ENCODE results near the gene PRPF31. TPM values are rescaled to one million over a fixed set of nuclear protein-coding genes. Genes with fewer than 3 reads are reported as not detected.

The PRPF31 gene
- total and polyA plus RNA-seq, 9 donors, result 30.0 to 62.2 (median 51.1) TPM

GRCh38 chr19:54178581-54179261 lies 63.2 kb downstream of the PRPF31 start:
- intact Hi-C loops (cut with DNase I), result loop anchor here in 1 of 4 donors (10.0 kb wide), 1 partner anchor 56 kb away; no protein-coding TSS in a partner anchor
- Histone ChIP-seq H3K4me1 (ENCODE audit: insufficient read depth) (no peaks in the 10 kb centered on the region), H3K36me3 (no peaks in the 10 kb centered on the region), H3K27ac (no peak overlapping the region), H3K9me3 (no peaks in the 10 kb centered on the region), H3K27me3 (no peaks in the 10 kb centered on the region), H3K4me3 (no peak overlapping the region)
- DNase-seq, result no peak
- 73 to 82% (median 73%) methylated on average over 23 of the region's 23 CpGs for WGBS, 3 donors
- TF ChIP-seq CTCF (IDR thresholded peaks at IDR 0.05), result no peak

GRCh38 chr19:54179262-54179852 lies 63.8 kb downstream of the PRPF31 start:
- Histone ChIP-seq H3K27ac (no peak overlapping the region), H3K27me3 (no peaks in the 10 kb centered on the region), H3K4me1 (ENCODE audit: insufficient read depth) (no peaks in the 10 kb centered on the region), H3K4me3 (no peak overlapping the region), H3K36me3 (no peaks in the 10 kb centered on the region), H3K9me3 (no peaks in the 10 kb centered on the region)
- 82 to 92% (median 86%) methylated on average over 10 of the region's 10 CpGs for WGBS, 3 donors
- TF ChIP-seq POLR2A (IDR thresholded peaks at IDR 0.05), result no peak
- no peak for TF ChIP-seq EP300 (IDR thresholded peaks at IDR 0.05)
- no peak for TF ChIP-seq CTCF (IDR thresholded peaks at IDR 0.05)
- intact Hi-C loops (cut with DNase I), result loop anchor here in 1 of 4 donors (10.0 kb wide), 1 partner anchor 55 kb away; no protein-coding TSS in a partner anchor
- DNase-seq, result no peak

- no peak overlapping the region for H3K4me3 ChIP-seq
- H3K27me3 ChIP-seq, result no peaks in the 10 kb centered on the region
- no peaks in the 10 kb centered on the region for H3K9me3 ChIP-seq
- H3K36me3 ChIP-seq, result no peaks in the 10 kb centered on the region
- no peak for DNase-seq
- H3K4me1 ChIP-seq (ENCODE audit: insufficient read depth), result no peaks in the 10 kb centered on the region
- intact Hi-C loops (cut with DNase I), result loop anchor here in 1 of 4 donors (10.0 kb wide), 1 partner anchor 55 kb away; no protein-coding TSS in a partner anchor
- no peak overlapping the region for H3K27ac ChIP-seq
- 60 to 61% (median 60%) methylated on average over 10 of the region's 10 CpGs for WGBS, 3 donors
- no peak for TF ChIP-seq POLR2A (IDR thresholded peaks at IDR 0.05)
- no peak for TF ChIP-seq EP300 (IDR thresholded peaks at IDR 0.05)
- TF ChIP-seq CTCF (IDR thresholded peaks at IDR 0.05), result no peak
Measured at GRCh38 chr19:54179921-54180461, 64.4 kb downstream of the PRPF31 start.

- 91 to 94% (median 91%) methylated on average over 37 of the region's 37 CpGs for WGBS, 3 donors
- no peak for TF ChIP-seq POLR2A (IDR thresholded peaks at IDR 0.05)
- no peak for TF ChIP-seq EP300 (IDR thresholded peaks at IDR 0.05)
- no peaks in the 10 kb centered on the region for H3K36me3 ChIP-seq
Measured at GRCh38 chr19:54180691-54181091, 65.1 kb downstream of the PRPF31 start.

More at GRCh38 chr19:54180691-54181091, 65.1 kb downstream of the PRPF31 start:
- DNase-seq, result no peak
- Histone ChIP-seq H3K9me3 (no peaks in the 10 kb centered on the region), H3K27me3 (no peaks in the 10 kb centered on the region), H3K4me3 (no peak overlapping the region), H3K4me1 (ENCODE audit: insufficient read depth) (no peaks in the 10 kb centered on the region), H3K27ac (no peak overlapping the region)
- intact Hi-C loops (cut with DNase I), result no loop called here

Other genes with a start within 250 kb of the PRPF31 start
- gene MYADM, start 247.9 kb upstream of the PRPF31 start, total RNA-seq, result 100 to 1,000 TPM in 5 of 7 donors, 10 to 100 TPM in 2; 27.5 to 216 (median 146) TPM
- gene MYADM, start 247.9 kb upstream of the PRPF31 start, polyA plus RNA-seq, result 100 to 1,000 TPM in 1 of 2 donors, 10 to 100 TPM in 1; 86.3 to 134 TPM
- gene PRKCG, start 233.6 kb upstream of the PRPF31 start, total RNA-seq, result under 1 TPM in 1 of 7 donors, not detected in 6; 0.08 TPM
- gene PRKCG, start 233.6 kb upstream of the PRPF31 start, polyA plus RNA-seq, result under 1 TPM in 1 of 2 donors, not detected in 1; 0.04 TPM
- gene CACNG7, start 206.5 kb upstream of the PRPF31 start, total RNA-seq, result not detected
- gene CACNG7, start 206.5 kb upstream of the PRPF31 start, polyA plus RNA-seq, result under 1 TPM in 1 of 2 donors, not detected in 1; 0.02 TPM
- gene CACNG8, start 152.8 kb upstream of the PRPF31 start, total RNA-seq, result under 1 TPM in 4 of 7 donors, not detected in 3; 0.03 to 0.12 (median 0.08) TPM
- under 1 TPM; 0.06 to 0.13 TPM for gene CACNG8, start 152.8 kb upstream of the PRPF31 start, polyA plus RNA-seq
- gene CACNG6, start 124.1 kb upstream of the PRPF31 start, total RNA-seq, result 1 to 10 TPM in 1 of 7 donors, under 1 TPM in 1, not detected in 5; 0.15 to 3.2 TPM
- gene CACNG6, start 124.1 kb upstream of the PRPF31 start, polyA plus RNA-seq, result not detected
- gene VSTM1, start 51.9 kb upstream of the PRPF31 start, total RNA-seq, result not detected
- gene VSTM1, start 51.9 kb upstream of the PRPF31 start, polyA plus RNA-seq, result not detected
- gene TARM1, start 34.4 kb upstream of the PRPF31 start, total RNA-seq, result not detected
- not detected for gene TARM1, start 34.4 kb upstream of the PRPF31 start, polyA plus RNA-seq
- gene OSCAR, start 15.0 kb upstream of the PRPF31 start, total RNA-seq, result 1 to 10 TPM; 1.4 to 3.8 (median 2.1) TPM
- gene OSCAR, start 15.0 kb upstream of the PRPF31 start, polyA plus RNA-seq, result 1 to 10 TPM; 1.1 to 1.4 TPM
- 100 to 1,000 TPM in 3 of 7 donors, 10 to 100 TPM in 3, 1 to 10 TPM in 1; 6.2 to 110 (median 82.1) TPM for gene NDUFA3, start 12.9 kb upstream of the PRPF31 start, total RNA-seq
- gene NDUFA3, start 12.9 kb upstream of the PRPF31 start, polyA plus RNA-seq, result 100 to 1,000 TPM in 1 of 2 donors, 10 to 100 TPM in 1; 58.3 to 110 TPM
- 10 to 100 TPM in 6 of 7 donors, 1 to 10 TPM in 1; 7.6 to 18.3 (median 12.8) TPM for gene TFPT, start 97 bp upstream of the PRPF31 start, total RNA-seq
- 10 to 100 TPM in 1 of 2 donors, 1 to 10 TPM in 1; 2.4 to 14.1 TPM for gene TFPT, start 97 bp upstream of the PRPF31 start, polyA plus RNA-seq
- 10 to 100 TPM; 14.4 to 44.8 (median 41.6) TPM for gene CNOT3, start 22.0 kb downstream of the PRPF31 start, total RNA-seq
- 10 to 100 TPM; 30.9 to 65.6 TPM for gene CNOT3, start 22.0 kb downstream of the PRPF31 start, polyA plus RNA-seq
- 10 to 100 TPM in 1 of 7 donors, 1 to 10 TPM in 6; 6.4 to 11.1 (median 8.5) TPM for gene LENG1, start 44.0 kb downstream of the PRPF31 start, total RNA-seq
- 10 to 100 TPM in 1 of 2 donors, 1 to 10 TPM in 1; 5.2 to 14.0 TPM for gene LENG1, start 44.0 kb downstream of the PRPF31 start, polyA plus RNA-seq
- 100 to 1,000 TPM in 1 of 7 donors, 10 to 100 TPM in 1, 1 to 10 TPM in 3, under 1 TPM in 2; 0.45 to 103 (median 6.5) TPM for gene TMC4, start 57.4 kb downstream of the PRPF31 start, total RNA-seq
- gene TMC4, start 57.4 kb downstream of the PRPF31 start, polyA plus RNA-seq, result under 1 TPM; 0.79 to 0.87 TPM
- 100 to 1,000 TPM in 1 of 7 donors, 10 to 100 TPM in 6; 41.8 to 105 (median 56.8) TPM for gene MBOAT7, start 73.8 kb downstream of the PRPF31 start, total RNA-seq
- 10 to 100 TPM; 41.0 to 51.3 TPM for gene MBOAT7, start 73.8 kb downstream of the PRPF31 start, polyA plus RNA-seq
- 10 to 100 TPM; 47.3 to 98.8 (median 56.2) TPM for gene TSEN34, start 75.6 kb downstream of the PRPF31 start, total RNA-seq
- gene TSEN34, start 75.6 kb downstream of the PRPF31 start, polyA plus RNA-seq, result 10 to 100 TPM; 12.5 to 71.9 TPM
- gene RPS9, start 85.1 kb downstream of the PRPF31 start, total RNA-seq, result 1,000 to 10,000 TPM; 2,142 to 5,150 (median 2,841) TPM
- gene RPS9, start 85.1 kb downstream of the PRPF31 start, polyA plus RNA-seq, result 1,000 to 10,000 TPM in 1 of 2 donors, 100 to 1,000 TPM in 1; 386 to 6,488 TPM
- 1 to 10 TPM in 6 of 7 donors, under 1 TPM in 1; 0.31 to 5.5 (median 2.5) TPM for gene LILRB3, start 107.3 kb downstream of the PRPF31 start, total RNA-seq
- gene LILRB3, start 107.3 kb downstream of the PRPF31 start, polyA plus RNA-seq, result 1 to 10 TPM; 1.7 to 4.9 TPM
- gene LILRA6, start 127.0 kb downstream of the PRPF31 start, total RNA-seq, result 1 to 10 TPM in 6 of 7 donors, under 1 TPM in 1; 0.69 to 2.7 (median 1.2) TPM
- 1 to 10 TPM in 1 of 2 donors, under 1 TPM in 1; 0.61 to 1.7 TPM for gene LILRA6, start 127.0 kb downstream of the PRPF31 start, polyA plus RNA-seq
- gene LILRB5, start 141.5 kb downstream of the PRPF31 start, total RNA-seq, result 1 to 10 TPM; 2.0 to 9.1 (median 3.1) TPM
- gene LILRB5, start 141.5 kb downstream of the PRPF31 start, polyA plus RNA-seq, result 10 to 100 TPM in 1 of 2 donors, 1 to 10 TPM in 1; 1.8 to 10.6 TPM
- 10 to 100 TPM in 1 of 7 donors, 1 to 10 TPM in 5, under 1 TPM in 1; 0.24 to 15.1 (median 2.1) TPM for gene LILRB2, start 165.4 kb downstream of the PRPF31 start, total RNA-seq
- gene LILRB2, start 165.4 kb downstream of the PRPF31 start, polyA plus RNA-seq, result 1 to 10 TPM; 1.3 to 2.6 TPM
- 1 to 10 TPM in 2 of 7 donors, under 1 TPM in 4, not detected in 1; 0.33 to 4.6 (median 0.62) TPM for gene LILRA5, start 197.4 kb downstream of the PRPF31 start, total RNA-seq
- gene LILRA5, start 197.4 kb downstream of the PRPF31 start, polyA plus RNA-seq, result 1 to 10 TPM in 1 of 2 donors, under 1 TPM in 1; 0.91 to 1.0 TPM
- under 1 TPM in 2 of 7 donors, not detected in 5; 0.17 to 0.67 TPM for gene LILRA4, start 223.4 kb downstream of the PRPF31 start, total RNA-seq
- gene LILRA4, start 223.4 kb downstream of the PRPF31 start, polyA plus RNA-seq, result under 1 TPM in 1 of 2 donors, not detected in 1; 0.33 TPM
- gene LAIR1, start 249.2 kb downstream of the PRPF31 start, total RNA-seq, result 10 to 100 TPM in 2 of 7 donors, 1 to 10 TPM in 5; 4.7 to 22.2 (median 6.9) TPM
- gene LAIR1, start 249.2 kb downstream of the PRPF31 start, polyA plus RNA-seq, result 10 to 100 TPM in 1 of 2 donors, 1 to 10 TPM in 1; 4.9 to 21.2 TPM